IPS-NIHi7 (cell line): ENCODE data around the gene SLC6A19.

Experiments
- DNase-seq: peaks from one replicate; pipeline ENCODE4 v3.0.0; 2012; ENCODE audit warnings: mixed read lengths; ENCODE audit errors: extremely low spot score

Gene SLC6A19

GRCh38 chr5:1180841-1181271, 20.5 kb upstream of the SLC6A19 start:
- no peak for DNase-seq

GRCh38 chr5:1181451-1182359, 19.7 kb upstream of the SLC6A19 start:
- no peak for DNase-seq

GRCh38 chr5:1182360-1182632, 19.1 kb upstream of the SLC6A19 start:
- DNase-seq: no peak

DNA sequence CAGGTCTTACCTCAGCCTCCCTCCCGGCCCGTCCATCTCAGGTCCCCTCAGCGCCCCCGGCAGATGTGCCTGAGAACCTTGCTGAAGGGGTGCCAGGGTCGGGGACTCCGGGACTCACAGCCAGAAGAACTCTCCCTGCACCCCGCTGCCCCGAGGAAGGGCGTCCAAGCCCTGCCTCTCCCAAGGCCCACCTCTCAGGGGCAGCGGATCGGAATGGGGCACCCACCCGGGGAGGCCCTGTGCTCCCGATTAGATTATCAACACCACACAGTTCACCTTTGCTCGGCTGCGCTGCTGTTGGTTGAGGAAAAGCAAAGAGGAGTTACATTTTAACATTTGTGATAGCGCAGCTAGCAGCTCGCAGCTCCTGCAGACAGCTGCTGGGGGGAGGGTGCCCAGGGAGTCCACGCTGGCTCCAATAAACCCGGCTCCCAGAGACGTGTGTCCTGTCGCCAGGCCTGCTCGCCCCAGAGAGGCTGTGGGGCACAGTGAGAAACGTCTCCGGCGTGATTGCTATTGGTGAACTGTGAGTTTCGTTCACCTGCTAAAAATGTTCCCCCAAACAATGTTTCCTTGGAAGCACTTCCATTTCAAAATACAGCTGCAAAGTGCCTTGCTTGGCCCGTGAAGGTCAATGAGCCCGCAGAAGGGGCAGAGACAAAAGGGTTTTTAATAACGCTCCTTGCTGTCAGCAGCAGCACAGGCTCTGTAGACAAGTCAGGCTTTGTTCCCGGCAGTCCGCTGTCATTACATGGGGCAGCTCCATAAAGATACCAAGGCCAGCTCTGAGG, 18.6 kb upstream of the SLC6A19 start:
- no peak for DNase-seq

- no peak for DNase-seq
Observed at GRCh38 chr5:1183424-1184162, 17.8 kb upstream of the SLC6A19 start.

GRCh38 chr5:1184163-1184470, 17.3 kb upstream of the SLC6A19 start:
- no peak for DNase-seq

DNA sequence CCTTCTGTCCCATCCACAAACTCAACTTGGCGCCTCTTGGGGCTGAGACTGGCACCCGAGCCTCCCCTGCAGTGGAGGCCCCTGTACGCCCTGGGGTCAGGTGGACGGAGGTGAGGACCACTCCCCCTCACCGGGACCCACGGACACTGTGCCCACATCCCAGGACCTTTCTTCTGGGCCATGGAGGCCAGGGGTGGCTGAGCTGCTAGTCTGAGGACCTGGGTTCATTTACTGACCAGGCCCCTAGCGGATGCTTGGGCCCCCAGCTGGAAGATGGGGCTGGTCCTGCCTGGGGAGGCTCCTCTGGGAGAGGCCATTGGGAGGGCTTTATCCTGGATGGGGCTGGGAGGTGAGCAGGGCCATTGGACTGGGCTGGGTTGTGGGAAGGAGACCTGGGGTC, 16.9 kb upstream of the SLC6A19 start:
- DNase-seq: no peak

GRCh38 chr5:1185038-1185627, 16.3 kb upstream of the SLC6A19 start:
- DNase-seq: no peak

DNA sequence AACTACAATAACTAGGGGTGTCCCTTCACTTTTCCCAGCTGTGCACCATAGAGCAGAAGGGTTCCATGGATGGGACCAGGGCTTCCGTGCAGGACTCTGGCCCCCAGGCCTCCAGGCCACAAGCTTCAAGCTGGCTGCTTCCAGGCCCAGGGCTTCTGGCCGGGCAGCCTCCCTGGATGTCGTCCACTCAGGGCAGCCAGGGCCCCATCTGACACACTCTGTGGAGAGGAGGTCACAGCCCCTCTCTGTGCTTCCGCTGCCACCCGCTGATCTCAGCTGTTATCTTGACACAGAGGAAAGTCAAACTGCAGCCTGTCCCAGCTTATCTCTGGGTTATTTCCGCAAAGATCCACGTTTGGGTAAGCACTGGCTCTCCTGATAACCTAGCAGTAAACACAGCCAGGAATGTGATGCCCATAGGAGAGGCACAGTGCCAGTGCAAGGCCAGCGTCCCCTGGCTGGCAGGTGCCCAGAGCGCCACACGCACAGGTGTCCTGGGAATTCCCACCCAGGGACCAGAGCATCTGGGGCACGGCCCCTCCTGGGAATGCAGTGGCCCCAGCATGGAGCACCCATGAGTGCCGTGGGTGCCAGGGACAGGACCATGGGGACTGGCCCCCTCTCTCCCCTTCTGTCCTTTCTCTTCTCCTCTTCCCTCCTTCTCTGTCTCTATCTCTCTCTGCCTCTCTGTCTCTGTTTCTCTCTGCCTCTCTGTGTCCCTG, 15.6 kb upstream of the SLC6A19 start:
- DNase-seq: no peak

DNA sequence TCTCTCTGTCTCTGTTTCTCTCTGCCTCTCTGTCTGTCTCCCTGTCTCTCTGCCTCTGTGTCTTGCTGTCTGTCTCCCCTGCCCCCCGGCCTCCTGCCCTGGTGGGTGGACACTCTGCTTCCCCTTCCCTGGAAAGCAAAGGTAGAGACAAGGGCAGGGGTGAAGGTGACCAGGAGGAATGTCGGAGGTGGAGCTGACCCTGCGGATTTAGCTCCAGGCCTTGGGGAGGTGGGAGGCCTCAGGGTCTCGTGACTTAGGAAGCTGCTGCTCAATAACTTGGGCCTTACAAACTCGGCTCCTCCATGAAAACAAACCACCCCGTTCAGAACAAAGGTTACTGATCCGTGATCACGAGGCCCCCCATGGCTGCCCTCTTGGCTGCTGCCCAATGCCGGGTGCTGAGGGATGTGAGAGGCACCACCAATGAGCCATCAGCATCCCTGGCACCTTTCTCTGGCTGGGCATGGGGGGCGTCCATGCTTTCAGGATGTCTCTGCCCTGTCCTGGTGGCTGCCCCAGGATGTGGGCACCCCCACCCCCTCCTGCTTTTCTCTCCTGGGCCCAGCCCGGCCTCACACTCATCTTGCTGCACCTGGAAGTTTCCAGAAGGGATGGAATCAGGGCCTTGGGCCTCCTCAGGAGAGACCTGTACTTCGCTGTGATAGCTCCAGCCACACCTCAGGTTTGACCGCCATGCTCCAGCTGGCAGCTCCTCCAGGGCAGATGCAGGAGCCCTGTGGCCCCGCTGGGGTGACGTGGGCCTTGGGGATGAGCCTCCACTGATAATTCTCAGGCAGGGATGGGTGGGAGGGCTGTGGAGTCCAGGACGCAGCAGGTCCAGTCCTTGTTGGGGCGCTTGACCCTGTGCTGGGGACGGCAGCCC, 14.8 kb upstream of the SLC6A19 start:
- DNase-seq: no peak

DNA sequence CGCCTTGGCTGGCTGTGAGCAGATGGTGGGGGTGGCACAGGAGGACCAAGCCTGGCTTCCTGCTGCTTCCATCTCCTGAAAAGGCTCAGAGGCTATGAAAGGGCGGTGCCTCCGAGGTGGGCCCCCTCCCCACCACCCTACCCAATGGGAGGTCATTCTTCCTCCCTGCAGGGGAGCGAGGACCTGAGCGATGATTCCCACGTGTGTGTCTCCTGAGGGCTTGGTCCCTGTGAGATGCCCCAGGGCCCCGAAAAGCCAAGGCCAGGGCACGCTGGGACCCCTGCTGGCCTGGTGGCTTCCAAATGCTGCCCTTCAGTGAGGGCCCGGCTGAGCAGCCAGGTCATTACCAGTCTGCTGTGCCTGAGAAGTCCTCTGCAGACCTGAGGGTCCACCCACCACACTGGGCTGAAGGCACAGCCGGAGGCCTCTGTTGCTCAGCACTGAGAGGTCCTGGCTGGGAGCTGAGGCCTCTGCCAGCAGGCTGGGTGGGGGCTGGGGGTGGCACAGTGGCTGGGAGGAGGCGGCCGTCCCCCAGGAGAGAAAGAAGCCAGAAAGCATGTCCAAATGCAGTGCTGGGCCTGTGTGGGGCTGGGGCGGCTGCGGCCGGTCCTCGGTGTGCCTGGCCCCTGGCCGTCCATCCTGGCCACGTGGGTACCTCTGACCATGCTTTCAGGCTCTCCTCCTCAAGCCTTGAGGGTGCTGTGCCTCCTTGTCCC, 14.0 kb upstream of the SLC6A19 start:
- no peak for DNase-seq

- no peak for DNase-seq
Observed at GRCh38 chr5:1187950-1188334, 13.5 kb upstream of the SLC6A19 start.

DNA sequence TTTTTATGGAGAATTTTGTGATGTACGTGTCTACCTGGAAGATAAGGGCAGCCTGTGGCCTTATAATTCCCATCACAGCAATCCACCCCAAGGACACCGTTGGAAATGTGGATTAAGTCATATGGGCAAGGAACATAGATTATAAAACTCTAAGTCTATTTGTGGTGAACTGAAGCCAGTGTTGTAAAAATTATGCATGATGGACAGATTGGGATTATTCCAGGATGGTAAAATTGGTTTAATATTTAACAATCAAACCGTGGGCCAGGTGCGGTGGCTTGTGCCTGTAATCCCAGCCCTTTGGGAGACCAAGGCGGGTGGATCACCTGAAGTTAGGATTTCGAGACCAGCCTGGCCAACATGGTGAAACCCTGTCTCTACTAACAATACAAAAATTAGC, 12.9 kb upstream of the SLC6A19 start:
- no peak for DNase-seq

DNA sequence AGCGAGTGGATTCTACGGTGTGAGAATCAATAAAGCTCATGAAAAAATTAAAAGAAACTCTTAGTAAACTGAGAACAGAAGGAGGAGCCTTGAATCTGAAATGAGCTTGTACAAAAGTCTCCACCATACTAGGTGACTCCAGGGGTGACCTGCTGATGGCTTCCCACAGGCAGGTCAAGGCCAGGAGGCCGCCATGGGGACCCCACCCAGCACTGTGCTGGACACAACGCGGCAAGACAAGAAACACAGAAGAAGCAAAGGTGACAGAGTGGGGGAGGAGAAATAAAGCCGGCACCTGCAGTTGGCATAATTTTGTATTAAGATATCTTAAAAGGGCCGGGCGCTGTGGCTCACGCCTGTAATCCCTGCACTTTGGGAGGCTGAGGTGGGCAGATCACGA, 12.1 kb upstream of the SLC6A19 start:
- no peak for DNase-seq

DNA sequence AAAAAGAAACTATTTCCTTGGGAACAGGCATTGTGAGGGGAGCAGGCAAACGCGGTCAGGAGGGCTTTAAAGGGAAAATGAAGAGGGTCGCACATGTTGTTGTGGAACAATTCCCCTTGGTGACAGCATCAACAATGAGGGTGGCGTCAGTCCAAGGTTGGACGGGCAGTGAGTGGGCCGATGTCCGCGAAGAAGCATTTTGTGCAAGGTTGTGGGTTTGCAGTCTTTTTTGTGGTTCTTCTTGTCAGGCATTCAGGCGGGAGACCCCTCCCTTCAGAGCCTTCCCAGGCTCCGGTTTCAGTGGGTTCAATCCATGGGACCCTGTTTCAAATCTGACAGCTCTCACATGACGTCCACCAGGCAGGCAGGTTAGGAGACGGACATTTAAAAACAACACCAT, 11.1 kb upstream of the SLC6A19 start:
- no peak for DNase-seq

DNA sequence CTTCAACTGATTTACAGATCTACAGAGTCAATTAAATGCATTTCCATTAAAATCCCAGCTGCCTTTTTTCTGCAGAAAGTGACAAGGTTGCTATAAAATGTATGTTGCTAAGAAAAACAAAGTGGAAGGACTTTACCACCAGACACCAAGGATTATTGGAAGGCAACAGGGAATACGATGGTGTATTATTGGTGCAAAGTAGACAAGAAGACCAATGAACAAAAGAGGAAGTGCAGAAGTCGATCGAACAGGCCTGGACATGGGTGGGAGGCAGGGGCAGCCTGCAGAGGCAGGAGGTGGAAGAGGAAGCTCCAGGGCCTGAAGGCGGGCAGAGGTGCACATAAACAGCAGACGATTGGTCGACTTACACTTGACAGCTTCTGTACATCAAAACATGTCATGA, 10.6 kb upstream of the SLC6A19 start:
- DNase-seq: no peak

GRCh38 chr5:1192971-1193590, 8.3 kb upstream of the SLC6A19 start:
- no peak for DNase-seq

DNA sequence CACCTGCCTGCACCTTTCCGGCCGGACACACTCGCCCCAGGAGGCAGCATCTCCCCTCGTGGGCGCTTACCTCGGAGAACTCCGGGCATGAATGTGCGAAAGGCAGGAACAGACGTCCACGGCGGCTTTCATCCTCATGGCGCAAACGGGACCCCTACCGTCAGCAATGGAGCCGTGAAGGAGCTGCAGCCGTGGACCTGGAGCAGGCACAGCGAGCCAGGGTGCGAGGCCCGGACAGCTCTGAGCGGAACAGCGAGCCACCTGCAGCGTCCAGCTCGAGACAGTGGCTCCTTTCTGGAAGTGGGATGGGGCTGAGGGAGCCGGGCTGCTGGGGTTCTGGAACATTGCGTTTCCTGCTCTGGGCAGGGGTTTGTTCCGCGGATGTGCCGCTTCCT, 7.8 kb upstream of the SLC6A19 start:
- no peak for DNase-seq

DNA sequence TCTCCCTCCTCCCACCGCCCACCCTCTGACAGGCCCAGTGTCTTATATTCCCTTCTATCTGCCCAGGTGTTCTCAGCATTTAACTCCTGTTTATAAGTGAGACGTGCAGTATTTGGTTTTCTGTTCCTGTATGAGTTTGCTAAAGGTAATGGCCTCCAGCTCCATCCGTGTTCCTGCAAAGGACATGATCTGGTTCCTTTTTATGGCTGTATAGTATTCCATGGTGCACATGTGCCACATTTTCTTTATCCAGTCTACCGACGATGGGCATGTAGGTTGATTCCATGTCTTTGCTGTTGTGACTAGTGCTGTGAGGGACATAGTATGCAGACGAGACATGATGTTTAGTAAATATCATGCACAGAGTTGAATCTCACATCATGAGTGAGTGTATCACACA, 7.0 kb upstream of the SLC6A19 start:
- no peak for DNase-seq

DNA sequence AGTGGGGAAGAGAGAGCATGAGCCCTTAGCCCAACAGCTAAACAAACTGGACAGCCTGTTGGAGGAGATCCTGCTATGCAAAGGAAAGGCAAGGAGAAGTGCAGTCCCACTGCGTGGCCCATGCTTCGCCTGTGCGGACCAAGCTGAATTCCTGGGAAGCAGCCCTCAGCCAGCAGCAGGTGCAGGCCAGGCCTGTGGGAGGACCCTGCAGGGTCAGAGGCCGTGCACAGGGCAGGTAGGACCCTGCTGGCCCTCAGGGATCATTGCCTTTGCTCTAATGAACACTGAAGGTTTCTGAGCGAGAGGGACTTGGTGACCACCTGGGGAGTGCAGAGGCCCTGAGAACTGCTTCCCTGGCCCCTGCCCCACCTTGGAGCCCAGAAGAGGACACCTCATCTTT, 6.0 kb upstream of the SLC6A19 start:
- DNase-seq: no peak
